ENCODE data around the gene NUDT4.

DNA sequence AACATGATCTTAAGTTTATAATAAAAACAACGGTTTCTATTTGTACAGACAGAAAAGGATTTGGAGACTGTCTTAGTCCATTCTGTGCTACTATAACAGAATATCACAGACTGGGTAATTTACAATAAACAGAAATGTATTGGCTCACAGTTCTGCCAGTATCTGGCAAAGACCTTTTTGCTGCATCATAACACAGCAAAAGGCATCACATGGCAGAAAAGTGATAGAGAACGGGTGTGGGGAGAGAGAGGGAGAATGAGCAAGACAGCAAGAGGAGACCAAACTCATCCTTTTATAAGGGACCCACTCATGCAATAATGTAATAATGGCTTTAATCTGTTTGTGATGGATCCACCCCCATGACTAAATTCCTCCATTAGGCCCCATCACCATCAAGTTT, 17.0 kb upstream of the NUDT4 start:
- TF ChIP-seq, protein P1, sequence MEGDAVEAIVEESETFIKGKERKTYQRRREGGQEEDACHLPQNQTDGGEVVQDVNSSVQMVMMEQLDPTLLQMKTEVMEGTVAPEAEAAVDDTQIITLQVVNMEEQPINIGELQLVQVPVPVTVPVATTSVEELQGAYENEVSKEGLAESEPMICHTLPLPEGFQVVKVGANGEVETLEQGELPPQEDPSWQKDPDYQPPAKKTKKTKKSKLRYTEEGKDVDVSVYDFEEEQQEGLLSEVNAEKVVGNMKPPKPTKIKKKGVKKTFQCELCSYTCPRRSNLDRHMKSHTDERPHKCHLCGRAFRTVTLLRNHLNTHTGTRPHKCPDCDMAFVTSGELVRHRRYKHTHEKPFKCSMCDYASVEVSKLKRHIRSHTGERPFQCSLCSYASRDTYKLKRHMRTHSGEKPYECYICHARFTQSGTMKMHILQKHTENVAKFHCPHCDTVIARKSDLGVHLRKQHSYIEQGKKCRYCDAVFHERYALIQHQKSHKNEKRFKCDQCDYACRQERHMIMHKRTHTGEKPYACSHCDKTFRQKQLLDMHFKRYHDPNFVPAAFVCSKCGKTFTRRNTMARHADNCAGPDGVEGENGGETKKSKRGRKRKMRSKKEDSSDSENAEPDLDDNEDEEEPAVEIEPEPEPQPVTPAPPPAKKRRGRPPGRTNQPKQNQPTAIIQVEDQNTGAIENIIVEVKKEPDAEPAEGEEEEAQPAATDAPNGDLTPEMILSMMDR (IDR thresholded peaks at IDR 0.05) = no peak
- TF ChIP-seq POLR2A (IDR thresholded peaks at IDR 0.05) = no peak

Data from prostate gland (tissue), 2 donors.